HG03025 (cell line): ENCODE measurements around the gene CD320.
"Not testable (repeated sequence)": the region's sequence is repeated elsewhere in the genome, so short reads cannot be mapped to it uniquely, and the experiment has no call there.

ENCODE experiments used
- ATAC-seq: cut with Tn5 transposase; IDR thresholded peaks from one replicate; pipeline ENCODE4 v1.9.1; 2021; ENCODE audit warnings: mild to moderate bottlenecking, moderate library complexity; ENCODE audit not compliant: unreplicated experiment, low FRiP score

The CD320 gene

DNA sequence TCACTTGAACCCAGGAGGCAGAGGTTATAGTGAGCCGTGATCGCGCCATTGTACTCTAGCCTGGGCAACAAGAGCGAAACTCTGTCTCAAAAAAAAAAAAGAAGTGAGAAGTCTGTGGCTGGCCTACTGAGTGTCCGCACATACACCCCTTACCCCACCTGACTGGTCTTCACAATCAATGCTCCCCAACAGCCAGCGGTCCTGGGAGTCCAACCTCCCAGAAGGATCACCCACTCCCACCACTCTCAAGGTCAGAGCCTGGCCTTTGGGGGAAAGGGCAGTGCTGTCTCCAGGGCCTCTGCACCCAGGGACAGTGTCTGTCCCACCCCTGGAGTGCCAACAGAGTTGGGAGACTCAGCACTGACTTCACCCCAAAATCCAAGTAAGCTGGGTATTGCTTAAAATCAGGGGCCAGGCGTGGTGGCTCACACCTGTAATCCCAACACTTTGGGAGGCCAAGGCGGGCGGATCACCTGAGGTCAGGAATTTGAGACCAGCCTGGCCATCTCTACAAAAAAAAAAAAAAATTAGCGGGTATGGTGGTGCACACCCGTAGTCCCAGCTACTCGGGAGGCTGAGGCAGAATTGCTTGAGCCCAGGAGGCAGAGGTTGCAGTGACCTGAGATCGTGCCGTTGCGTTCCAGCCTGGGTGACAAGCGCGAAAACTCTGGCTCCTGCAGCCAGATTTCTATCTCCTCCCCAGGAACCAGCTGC lies 2.3 kb upstream of the CD320 start:
- ATAC-seq, result no peak

DNA sequence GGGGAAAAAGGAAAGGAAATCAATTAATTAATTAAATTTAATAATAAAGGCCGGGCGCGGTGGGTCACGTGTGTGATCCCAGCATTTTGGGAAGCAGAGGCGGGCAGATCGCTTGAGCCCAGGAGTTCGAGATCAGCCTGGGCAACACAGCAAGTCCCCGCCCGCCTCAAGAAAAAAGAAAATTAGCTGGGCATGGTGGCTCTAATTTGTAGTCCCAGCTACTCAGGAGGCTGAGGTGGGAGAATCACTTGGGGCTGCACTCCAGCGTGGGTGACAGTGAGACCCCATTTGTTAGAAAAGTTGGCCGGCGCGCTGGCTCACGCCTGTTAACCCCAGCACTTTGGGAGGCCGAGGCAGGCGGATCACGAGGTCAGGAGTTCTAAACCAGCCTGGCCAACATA lies 733 bp upstream of the CD320 start:
- no peak for ATAC-seq

DNA sequence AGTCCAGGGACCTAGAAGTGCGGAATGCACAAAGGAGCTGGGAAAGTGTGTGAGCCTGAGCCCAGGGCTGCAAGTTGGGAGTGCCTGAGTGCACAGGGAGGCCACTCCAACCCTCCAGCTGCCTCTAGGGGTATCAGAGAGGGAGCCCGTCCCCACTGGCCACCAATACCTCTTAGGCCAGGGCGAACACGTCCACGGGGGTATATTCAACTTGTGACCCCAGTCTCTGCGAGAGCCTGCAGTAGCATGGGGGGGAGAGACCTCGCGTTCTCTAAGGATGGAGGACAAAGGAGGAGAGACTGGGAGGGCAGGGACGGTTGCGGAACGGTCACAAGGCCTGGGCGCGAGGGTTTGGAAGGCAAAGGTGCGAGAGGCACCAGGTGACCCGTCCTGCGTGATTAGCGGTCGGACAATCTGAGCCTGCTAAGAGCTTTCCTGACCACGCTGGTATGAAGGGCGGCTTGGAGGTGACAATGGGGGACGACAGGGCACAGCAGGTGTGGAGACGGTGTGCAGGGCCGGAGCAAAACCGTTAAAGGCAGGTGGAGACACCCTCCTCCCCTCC lies 676 bp downstream of the CD320 start:
- ATAC-seq, result no peak

DNA sequence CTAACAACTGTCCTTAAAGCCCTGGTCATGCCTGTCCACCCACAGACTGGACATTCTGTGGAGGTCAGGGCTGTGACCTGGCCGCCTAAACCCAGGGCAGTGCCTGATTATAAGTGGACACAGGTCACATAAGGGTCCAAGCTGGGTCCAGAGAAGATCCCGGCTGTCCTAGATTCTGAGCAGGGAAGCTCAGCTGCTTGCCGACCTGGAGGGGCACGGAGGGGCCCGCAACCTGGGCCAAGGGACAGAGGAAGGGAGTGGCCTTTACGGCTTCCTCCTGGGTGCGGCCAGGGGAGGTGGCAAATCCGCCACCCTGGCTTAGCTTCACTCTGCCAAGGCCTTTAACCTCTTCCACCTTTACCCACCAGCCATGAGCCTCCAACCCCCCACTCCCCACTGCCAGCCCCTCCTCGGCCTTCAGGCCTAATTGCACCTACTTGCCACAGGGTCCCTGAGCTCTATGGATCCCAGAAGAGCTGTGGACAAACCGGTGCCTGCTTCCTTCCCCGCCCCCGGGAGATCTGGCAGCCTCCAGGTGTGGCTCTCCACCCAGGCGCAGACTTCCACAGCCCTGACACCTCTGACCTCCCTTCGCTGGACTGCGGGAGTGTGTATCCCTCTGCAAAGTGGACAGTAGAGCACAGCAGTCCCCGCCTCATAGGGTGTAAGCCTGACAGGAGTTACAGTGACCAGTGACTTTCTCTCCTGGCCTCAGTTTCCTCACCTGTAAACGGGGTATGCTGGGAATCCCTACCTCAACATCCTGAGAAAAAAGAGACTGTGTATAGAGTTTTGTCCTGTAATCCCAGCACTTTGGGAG lies 1.7 kb downstream of the CD320 start:
- ATAC-seq, result no peak

DNA sequence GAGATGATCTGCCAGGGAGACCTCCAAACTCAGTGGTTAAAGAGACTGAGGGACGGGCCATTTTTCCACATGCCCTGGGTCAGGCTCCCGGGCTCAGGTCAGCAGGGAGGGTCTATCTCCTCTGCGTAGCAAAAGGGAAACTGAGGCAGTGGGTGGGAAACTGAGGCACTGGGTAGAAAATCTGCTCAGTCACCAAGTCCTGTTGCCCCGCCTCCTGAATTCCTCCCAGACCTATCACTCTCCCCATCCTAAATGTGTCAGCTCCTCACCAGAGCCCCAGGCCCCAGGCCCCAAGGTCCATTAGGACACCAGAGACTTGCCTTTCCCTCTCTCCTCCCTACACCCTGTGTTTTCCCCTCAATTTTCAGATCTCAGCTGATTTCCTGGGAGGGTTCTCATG lies 2.4 kb downstream of the CD320 start:
- ATAC-seq, result no peak

DNA sequence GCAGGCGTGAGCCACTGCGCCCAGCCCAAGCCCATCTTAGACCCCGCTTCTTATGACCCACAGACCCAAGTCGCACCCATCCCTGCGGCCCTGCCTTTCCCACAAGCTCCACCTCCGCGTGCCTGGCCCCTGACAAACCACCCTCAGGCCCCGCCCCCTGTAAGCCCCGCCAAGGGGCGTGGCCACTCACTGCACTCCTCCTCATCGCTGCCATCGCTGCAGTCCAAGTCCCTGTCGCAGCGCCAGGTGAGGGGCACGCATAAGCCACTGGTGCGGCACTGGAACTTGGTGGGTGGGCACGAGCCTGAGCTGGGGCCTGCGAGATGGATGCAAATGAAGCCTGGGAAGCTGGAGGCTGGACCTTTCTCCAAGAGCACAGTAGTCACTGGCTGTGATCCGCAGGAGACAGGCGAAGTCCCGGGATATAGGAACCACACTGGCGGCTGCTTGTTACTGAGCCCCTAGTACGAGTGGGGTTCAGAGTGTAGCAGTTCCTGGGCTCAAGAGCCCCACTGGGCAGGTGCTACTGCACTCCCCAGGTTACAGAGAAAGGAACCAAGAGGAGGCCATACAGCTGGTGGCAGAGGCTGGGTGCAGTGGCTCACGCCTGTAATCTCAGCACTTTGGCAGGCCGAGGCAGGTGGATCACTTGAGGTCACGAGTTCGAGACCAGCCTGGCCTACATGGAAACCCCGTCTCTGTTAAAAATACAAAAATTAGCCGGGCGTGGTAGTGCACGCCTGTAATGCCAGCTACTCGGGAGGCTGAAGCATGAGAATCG lies 3.1 kb downstream of the CD320 start:
- ATAC-seq, result no peak

DNA sequence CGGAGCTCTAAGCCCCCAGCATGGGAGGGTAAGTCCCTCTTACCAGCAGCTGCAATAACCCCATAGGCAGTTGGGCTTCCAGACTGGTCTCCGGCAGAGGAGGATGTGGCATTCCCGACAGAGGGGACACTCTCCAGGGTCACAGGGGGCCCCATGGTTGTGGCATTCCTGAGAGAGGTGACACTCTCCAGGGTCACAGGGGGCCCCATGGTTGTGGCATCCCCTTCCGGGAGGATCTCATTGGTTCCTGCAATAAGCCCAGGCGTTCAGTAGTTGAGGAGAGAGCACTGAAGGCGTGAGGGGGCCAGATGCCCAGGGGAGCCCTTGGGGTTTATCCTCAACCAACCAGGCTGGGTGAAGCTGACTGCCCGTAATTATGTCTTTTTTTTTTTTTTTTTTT lies 5.4 kb downstream of the CD320 start:
- ATAC-seq, result no peak

DNA sequence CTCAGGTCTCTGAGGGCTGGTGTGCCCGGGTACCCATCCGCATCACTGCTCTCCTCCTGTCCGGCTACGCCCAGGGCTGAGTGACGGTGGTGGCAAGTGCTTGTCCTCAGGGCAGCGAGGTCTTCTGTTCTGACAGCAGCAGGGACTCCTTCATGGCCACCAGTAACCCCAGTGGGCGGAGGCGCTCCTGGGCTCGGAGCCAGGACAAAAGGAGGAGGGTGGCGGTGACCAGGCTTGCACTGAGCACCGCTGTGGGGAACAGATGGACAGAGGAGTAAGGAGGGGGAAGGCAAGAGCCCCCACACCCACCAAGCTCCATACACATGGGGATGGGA lies 5.8 kb downstream of the CD320 start:
- no peak for ATAC-seq

DNA sequence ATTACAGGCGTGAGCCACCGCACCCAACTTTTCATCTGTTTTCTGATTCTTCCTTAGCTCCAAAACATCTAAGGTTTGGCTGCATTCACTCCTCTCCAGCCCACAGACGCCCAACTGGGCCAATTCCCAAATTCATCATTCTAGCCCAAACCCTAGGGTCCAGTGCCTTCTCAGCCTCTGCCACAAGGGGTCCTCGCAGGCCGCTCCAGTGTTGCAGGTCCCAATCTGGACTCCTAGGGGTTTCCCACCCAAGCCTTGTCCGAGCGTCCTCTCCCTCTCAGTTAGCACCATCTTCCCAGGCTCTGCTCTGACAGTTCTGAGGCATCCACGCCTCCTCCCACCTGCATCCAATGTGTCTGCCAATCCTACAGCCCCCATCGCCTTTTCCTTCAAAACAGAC lies 16.8 kb downstream of the CD320 start:
- not testable (repeated sequence) for ATAC-seq

DNA sequence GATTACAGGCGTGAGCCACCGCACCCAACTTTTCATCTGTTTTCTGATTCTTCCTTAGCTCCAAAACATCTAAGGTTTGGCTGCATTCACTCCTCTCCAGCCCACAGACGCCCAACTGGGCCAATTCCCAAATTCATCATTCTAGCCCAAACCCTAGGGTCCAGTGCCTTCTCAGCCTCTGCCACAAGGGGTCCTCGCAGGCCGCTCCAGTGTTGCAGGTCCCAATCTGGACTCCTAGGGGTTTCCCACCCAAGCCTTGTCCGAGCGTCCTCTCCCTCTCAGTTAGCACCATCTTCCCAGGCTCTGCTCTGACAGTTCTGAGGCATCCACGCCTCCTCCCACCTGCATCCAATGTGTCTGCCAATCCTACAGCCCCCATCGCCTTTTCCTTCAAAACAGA lies 31.6 kb downstream of the CD320 start:
- ATAC-seq, result not testable (repeated sequence)

DNA sequence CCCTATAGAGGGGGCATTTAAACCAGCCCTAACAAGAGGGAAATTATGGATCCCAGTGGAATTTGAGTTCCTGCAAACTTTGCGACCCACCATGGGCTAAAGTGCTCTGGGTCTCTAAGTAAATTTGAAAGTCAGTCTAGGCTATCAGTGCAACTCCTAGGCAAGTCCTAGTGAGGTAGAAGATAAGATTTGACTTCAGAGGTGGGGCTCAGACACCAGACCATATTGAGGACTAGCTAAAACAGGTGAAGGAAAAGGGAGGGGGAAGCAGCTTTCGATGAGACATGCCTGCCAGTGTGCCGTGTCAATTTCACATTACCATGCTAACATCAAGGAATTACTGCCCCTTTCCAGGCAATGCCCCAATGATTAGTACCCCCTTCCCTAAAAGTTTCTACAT lies 38.4 kb downstream of the CD320 start:
- no peak for ATAC-seq

DNA sequence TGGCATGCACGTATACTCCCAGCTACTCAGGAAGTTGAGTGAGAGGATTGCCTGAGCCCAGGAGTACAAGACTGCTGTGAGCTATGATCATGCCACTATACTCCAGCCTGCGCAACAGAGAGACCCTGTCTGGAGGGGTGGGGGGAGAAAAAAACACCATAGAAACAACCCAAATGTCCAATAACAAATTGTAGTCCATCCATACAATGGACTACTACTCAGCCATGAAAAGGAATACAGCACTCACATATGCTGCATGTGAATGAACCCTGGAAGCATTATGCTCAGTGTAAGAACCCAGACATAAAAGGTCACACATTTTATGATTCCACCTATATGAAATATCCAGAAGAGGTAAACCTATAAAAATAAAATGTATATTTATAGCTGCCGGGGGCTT lies 42.3 kb downstream of the CD320 start:
- no peak for ATAC-seq

DNA sequence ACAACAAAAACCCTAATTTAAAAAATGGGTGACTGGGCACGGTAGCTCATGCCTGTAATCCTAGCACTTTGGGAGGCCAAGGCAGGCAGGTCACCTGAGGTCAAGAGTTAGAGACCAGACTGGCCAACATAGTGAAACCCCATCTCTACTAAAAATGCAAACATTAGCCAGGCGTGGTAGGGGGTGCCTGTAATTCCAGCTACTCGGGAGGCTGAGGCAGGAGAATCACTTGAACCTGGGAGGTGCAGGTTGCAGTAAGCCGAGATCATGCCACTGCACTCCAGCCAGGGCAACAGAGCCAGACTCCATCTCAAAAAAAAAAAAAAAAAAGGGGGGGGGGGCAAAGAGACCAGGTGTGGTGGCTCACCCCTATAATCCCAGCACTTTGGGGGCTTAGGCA lies 43.9 kb downstream of the CD320 start:
- ATAC-seq, result not testable (repeated sequence)

DNA sequence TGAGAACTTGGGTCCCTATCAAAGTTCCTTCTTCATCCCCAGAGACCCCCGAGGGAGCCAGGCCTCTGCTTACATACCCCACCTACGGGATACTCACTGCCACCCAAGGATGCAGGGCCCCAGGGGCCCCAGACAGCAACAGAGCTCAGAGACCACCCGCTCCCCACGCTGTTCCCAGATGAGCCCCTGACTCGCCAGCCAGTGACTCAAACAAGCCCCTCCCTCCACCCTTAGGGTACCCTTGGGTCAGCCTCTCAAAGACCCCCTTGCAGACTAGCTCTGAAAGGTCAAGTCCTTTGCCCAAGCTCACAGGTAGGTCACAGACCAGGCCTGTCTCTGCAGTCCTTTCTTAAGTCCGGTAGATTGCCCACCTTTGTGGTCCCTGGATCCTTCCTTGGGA lies 45.7 kb downstream of the CD320 start:
- no peak for ATAC-seq

DNA sequence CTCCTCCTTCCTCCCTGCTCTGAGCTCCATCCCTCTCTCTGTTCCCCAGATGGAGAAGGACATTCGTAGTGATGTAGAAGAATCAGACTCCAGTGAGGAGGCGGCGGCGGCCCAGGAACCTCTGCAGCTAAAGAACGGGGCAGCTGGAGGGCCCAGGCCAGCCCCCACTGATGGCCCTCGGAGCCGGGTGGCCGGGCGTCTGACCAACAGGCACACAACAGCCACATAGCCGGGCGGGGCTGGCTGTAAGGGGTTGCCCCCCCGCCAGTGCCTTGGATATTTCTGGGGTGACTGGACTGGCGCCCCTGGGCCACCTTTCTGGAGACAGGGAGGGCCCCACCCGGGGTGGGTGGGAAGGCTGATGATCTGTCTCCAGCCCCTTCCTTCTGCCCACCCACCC lies 46.3 kb downstream of the CD320 start:
- ATAC-seq, result no peak

DNA sequence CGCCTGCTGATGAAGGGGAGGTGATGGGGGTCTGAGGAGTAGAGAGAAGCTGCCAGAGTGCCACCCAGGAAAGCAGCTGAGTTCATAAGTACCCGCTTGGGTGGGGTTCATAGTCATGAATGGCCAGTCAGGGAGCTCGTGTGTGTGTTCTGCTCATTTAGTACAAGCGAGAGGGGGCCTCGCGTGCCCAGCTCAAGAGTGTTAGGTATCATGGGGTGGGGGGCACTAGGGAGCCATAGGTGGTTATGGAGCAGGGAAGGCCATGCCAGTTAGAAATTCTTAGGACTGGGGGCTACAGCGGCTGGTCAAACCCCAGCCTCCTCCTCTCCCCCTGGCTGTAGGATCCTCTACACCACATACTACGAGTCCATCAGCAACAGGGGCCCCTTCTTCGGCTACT lies 46.8 kb downstream of the CD320 start:
- no peak for ATAC-seq

DNA sequence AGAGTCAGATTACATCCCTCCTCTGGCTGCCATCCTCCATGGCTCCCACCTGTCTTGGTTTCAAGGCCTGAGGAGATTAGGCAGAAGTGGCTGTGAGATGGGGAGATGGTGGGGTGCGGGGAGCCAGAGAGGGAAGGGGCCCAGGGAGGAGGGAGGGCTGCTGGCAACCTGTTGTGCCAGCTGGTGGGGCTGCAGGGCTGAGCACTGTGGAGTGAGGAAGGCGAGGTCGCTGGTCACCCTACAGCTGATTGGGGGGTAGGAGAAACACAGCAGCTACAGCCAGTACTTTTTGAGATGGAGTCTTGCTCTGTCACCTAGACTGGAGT lies 48.3 kb downstream of the CD320 start:
- no peak for ATAC-seq

DNA sequence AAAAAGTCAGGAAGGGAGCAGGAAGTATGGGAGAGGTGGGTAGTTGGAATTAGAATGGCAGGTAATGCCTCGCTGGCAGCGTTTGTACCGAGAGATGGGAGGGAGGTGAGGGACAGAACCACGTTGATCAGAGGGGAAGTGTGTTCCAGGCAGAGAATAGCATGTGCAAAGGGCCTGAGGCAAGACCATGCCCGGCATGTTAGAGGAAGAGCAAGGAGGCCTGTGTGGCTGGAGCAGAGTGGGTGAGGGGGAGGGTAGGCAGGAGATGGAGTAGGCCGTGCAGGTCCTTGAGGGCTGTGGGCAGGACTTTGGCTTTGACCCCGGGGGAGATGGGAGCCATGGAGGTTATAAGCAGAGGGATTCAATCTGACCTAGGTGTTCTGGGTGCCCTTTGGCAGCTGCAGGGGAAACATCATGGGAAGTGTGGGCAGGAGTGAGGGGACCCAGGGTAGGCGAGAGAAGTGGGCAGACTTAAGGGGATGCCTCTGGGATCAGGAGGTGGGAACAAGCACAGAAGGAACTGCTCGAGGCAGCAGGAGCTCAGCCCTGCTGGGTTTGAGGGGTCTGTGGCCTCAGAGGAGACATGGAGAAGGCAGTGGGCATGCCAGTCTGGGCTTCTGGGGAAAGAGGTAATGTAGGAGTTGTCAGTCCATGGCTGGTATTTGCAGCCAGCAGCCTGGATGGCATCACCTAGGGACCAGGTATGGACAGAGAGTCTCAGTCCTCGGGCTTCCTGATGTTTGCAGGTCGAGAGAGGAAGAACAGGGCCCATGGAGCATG lies 48.8 kb downstream of the CD320 start:
- ATAC-seq, result no peak

DNA sequence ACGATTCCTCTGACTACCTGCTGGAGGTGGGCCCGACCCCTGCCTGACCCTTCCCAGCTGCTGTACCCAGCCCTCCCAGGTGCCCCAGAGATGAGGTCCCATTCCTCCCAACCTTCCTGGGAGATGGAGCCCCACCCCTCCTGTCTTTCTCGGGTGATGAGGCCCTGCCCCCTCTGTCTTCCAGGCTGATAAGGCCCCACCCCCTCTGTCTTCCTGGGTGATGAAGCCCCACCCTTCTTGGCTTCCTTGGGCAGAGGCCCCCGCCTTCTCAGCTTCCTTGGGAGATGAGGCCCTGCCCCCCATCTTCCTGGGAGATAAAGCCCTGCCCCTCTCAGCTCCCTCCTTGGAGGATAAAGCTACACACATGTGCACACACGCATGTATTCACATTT lies 51.1 kb downstream of the CD320 start:
- no peak for ATAC-seq

DNA sequence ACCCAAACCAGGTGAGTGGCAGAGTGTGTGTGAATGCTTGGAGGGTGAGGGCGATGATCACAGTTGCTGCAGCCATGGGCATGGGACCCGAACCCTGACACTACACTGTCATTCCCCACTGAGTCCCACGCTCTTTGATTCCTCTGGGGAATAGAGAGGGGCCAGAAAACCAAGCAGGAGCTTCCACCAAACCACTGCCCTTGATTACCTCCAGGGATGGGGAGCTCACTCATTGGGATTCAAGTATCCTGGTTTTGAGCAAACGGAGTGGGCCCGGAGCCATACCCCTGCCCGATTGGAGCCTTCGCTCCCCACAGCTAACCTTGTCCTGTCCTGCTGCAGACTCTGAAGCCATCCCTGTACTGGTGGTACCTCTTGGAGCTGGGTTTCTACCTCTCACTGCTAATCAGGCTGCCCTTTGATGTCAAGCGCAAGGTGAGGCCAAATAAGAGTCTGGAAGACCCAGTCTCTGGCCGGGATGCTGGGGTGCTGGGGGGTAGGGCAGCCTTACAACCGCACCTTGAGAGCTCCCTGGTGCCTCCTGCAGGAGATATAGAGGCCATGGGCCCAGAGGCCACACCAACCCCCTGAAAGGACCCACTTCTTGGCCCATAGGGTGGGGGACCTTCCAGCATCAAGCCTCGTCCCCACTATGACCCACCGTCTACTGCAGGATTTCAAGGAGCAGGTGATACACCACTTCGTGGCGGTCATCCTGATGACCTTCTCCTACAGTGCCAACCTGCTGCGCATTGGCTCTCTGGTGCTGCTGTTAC lies 51.7 kb downstream of the CD320 start:
- ATAC-seq, result no peak
